Naive B cell (primary cell): Measurements from ENCODE around the gene VWA8. TPM values are rescaled to one million over a fixed set of nuclear protein-coding genes. Genes with fewer than 3 reads are reported as not detected.
"Not testable (repeated sequence)": the region's sequence is repeated elsewhere in the genome, so short reads cannot be mapped to it uniquely, and the experiment has no call there.

Source experiments
- ATAC-seq, 2 donors: fragments of 150-1000 bp; cut with Tn5 transposase; 2 replicates each; pipeline ENCODE4 v1.10.0; 2021; ENCODE audit warnings: low read depth in 2 of 2, mild to moderate bottlenecking in 2 of 2, moderate library complexity in 2 of 2
- DNase-seq: peaks from one replicate; pipeline ENCODE4 v3.0.0; 2022
- H3K27ac Mint-ChIP-seq, 6 donors: one replicate each; pipeline ENCODE4 v1.8.0; 2020 to 2022; ENCODE audit warnings: mild to moderate bottlenecking in 6 of 6, mixed read lengths in 6 of 6, moderate library complexity in 5 of 6, inconsistent platforms in 2 of 6
- H3K27me3 Mint-ChIP-seq, 3 donors: one replicate each; pipeline ENCODE4 v1.8.0; 2021 to 2022; ENCODE audit warnings: mixed read lengths in 3 of 3, mild to moderate bottlenecking in 1 of 3
- H3K36me3 Mint-ChIP-seq, 2 donors: one replicate each; pipeline ENCODE4 v1.8.0; 2020 to 2022; ENCODE audit warnings: mixed read lengths in 2 of 2, inconsistent platforms in 1 of 2, mild to moderate bottlenecking in 1 of 2
- H3K4me1 Mint-ChIP-seq, 3 donors: one replicate each; pipeline ENCODE4 v1.8.0; 2020 to 2022; ENCODE audit warnings: mixed read lengths in 3 of 3, inconsistent platforms in 1 of 3, mild to moderate bottlenecking in 1 of 3, moderate library complexity in 1 of 3
- H3K4me3 Mint-ChIP-seq, 8 donors: one replicate each; pipeline ENCODE4 v1.8.0; 2020 to 2022; ENCODE audit warnings: mild to moderate bottlenecking in 8 of 8, mixed read lengths in 8 of 8, moderate library complexity in 8 of 8, inconsistent platforms in 2 of 8
- H3K9me3 Mint-ChIP-seq, 7 donors: one replicate each; pipeline ENCODE4 v1.8.0; 2020 to 2022; ENCODE audit warnings: mixed read lengths in 7 of 7, mild to moderate bottlenecking in 5 of 7, inconsistent platforms in 2 of 7, moderate library complexity in 1 of 7
- polyA plus RNA-seq, 6 donors: library from polyadenylated mRNA; unstranded; fragments of 300-500 nt; fragmentation: Illumina TruSeq; gene quantifications; one replicate each; pipeline ENCODE4 v1.2.3, GENCODE V29; 2021; ENCODE audit warnings: low read depth in 6 of 6

Gene VWA8
- polyA plus RNA-seq, 6 donors from 2014 or later, result 0.91 to 6.2 (median 3.5) TPM

GRCh38 chr13:41762796-41763195 lies 198.1 kb downstream of the VWA8 start:
- Mint-ChIP-seq H3K27me3 (no peaks in the 10 kb centered on the region), H3K4me3 (no peak overlapping the region), H3K36me3 (peaks cover 21 to 28% of the 10 kb centered on the region in 2 donors), H3K27ac (no peak overlapping the region), H3K4me1 (no peaks in the 10 kb centered on the region), H3K9me3 (no peaks in the 10 kb centered on the region)
- no peak for ATAC-seq
- DNase-seq, result no peak

- no peaks in the 10 kb centered on the region for H3K4me1 Mint-ChIP-seq
- H3K9me3 Mint-ChIP-seq, result peaks cover 0 to 5% (median 0%) of the 10 kb centered on the region in 7 donors
- DNase-seq (no peak), ATAC-seq (no peak)
- peaks cover 22 to 26% of the 10 kb centered on the region in 2 donors for H3K36me3 Mint-ChIP-seq
- H3K27me3 Mint-ChIP-seq, result no peaks in the 10 kb centered on the region
- H3K27ac Mint-ChIP-seq, result no peak overlapping the region
- H3K4me3 Mint-ChIP-seq, result no peak overlapping the region
Measured at GRCh38 chr13:41756198-41756880, 204.6 kb downstream of the VWA8 start.

- peaks cover 10 to 18% of the 10 kb centered on the region in 2 donors for H3K36me3 Mint-ChIP-seq
- peak overlapping the region in 1 of 6 donors; percentile 27 for H3K27ac Mint-ChIP-seq
- H3K9me3 Mint-ChIP-seq, result peaks cover 0 to 17% (median 4%) of the 10 kb centered on the region in 7 donors
- DNase-seq (no peak), ATAC-seq (no peak)
- no peaks in the 10 kb centered on the region for H3K4me1 Mint-ChIP-seq
- no peak overlapping the region for H3K4me3 Mint-ChIP-seq
- no peaks in the 10 kb centered on the region for H3K27me3 Mint-ChIP-seq
Measured at GRCh38 chr13:41751734-41752445, 209.0 kb downstream of the VWA8 start.

GRCh38 chr13:41751277-41751676 lies 209.6 kb downstream of the VWA8 start:
- Mint-ChIP-seq H3K4me1 (no peaks in the 10 kb centered on the region), H3K4me3 (no peak overlapping the region), H3K27ac (no peak overlapping the region), H3K36me3 (peaks cover 10 to 18% of the 10 kb centered on the region in 2 donors), H3K27me3 (no peaks in the 10 kb centered on the region), H3K9me3 (peaks cover 0 to 18% (median 4%) of the 10 kb centered on the region in 7 donors)
- ATAC-seq, result no peak
- DNase-seq, result no peak

- H3K27me3 Mint-ChIP-seq, result no peaks in the 10 kb centered on the region
- no peak for ATAC-seq
- no peak overlapping the region for H3K4me3 Mint-ChIP-seq
- H3K9me3 Mint-ChIP-seq, result peaks cover 0 to 17% (median 4%) of the 10 kb centered on the region in 7 donors
- H3K4me1 Mint-ChIP-seq, result no peaks in the 10 kb centered on the region
- H3K27ac Mint-ChIP-seq, result no peak overlapping the region
- DNase-seq, result no peak
- H3K36me3 Mint-ChIP-seq, result peaks cover 11 to 16% of the 10 kb centered on the region in 2 donors
Measured at GRCh38 chr13:41746259-41746658, 214.7 kb downstream of the VWA8 start.

- H3K4me3 Mint-ChIP-seq, ATAC-seq, H3K4me1 Mint-ChIP-seq, H3K27me3 Mint-ChIP-seq, DNase-seq, H3K27ac Mint-ChIP-seq: not testable (repeated sequence)
- peaks cover 0 to 17% (median 4%) of the 10 kb centered on the region in 7 donors for H3K9me3 Mint-ChIP-seq
- H3K36me3 Mint-ChIP-seq, result peaks cover 15 to 20% of the 10 kb centered on the region in 2 donors
Measured at GRCh38 chr13:41745496-41745895, 215.4 kb downstream of the VWA8 start.

- H3K27me3 Mint-ChIP-seq, result no peaks in the 10 kb centered on the region
- H3K4me3 Mint-ChIP-seq, result no peak overlapping the region
- peaks cover 0 to 6% (median 0%) of the 10 kb centered on the region in 7 donors for H3K9me3 Mint-ChIP-seq
- DNase-seq (no peak), ATAC-seq (no peak)
- H3K36me3 Mint-ChIP-seq, result peaks cover 9 to 15% of the 10 kb centered on the region in 2 donors
- H3K27ac Mint-ChIP-seq, result no peak overlapping the region
- no peaks in the 10 kb centered on the region for H3K4me1 Mint-ChIP-seq
Measured at GRCh38 chr13:41742917-41743552, 217.9 kb downstream of the VWA8 start.

- no peak overlapping the region for H3K4me3 Mint-ChIP-seq
- no peak overlapping the region for H3K27ac Mint-ChIP-seq
- no peaks in the 10 kb centered on the region for H3K27me3 Mint-ChIP-seq
- H3K36me3 Mint-ChIP-seq, result peaks cover 8 to 15% of the 10 kb centered on the region in 2 donors
- H3K4me1 Mint-ChIP-seq, result no peaks in the 10 kb centered on the region
- no peaks in the 10 kb centered on the region for H3K9me3 Mint-ChIP-seq
- DNase-seq (no peak), ATAC-seq (no peak)
Measured at GRCh38 chr13:41740479-41740878, 220.4 kb downstream of the VWA8 start.

GRCh38 chr13:41722684-41723535 lies 238.0 kb downstream of the VWA8 start:
- no peak overlapping the region for H3K27ac Mint-ChIP-seq

GRCh38 chr13:41720839-41721561 lies 239.9 kb downstream of the VWA8 start:
- Mint-ChIP-seq H3K4me1 (no peaks in the 10 kb centered on the region), H3K27me3 (no peaks in the 10 kb centered on the region), H3K27ac (no peak overlapping the region), H3K36me3 (peaks cover 0 to 7% of the 10 kb centered on the region in 2 donors), H3K9me3 (no peaks in the 10 kb centered on the region), H3K4me3 (no peak overlapping the region)
- ATAC-seq (no peak), DNase-seq (no peak)

More at GRCh38 chr13:41722684-41723535, 238.0 kb downstream of the VWA8 start:
- DNase-seq, result no peak
- Mint-ChIP-seq H3K36me3 (peaks cover 0 to 7% of the 10 kb centered on the region in 2 donors), H3K27me3 (no peaks in the 10 kb centered on the region), H3K9me3 (no peaks in the 10 kb centered on the region), H3K4me3 (no peak overlapping the region), H3K4me1 (no peaks in the 10 kb centered on the region)
- ATAC-seq, result no peak

- Mint-ChIP-seq H3K27me3 (no peaks in the 10 kb centered on the region), H3K36me3 (peaks cover 7 to 8% of the 10 kb centered on the region in 2 donors), H3K4me3 (no peak overlapping the region), H3K4me1 (no peaks in the 10 kb centered on the region), H3K9me3 (no peaks in the 10 kb centered on the region), H3K27ac (no peak overlapping the region)
- DNase-seq, result no peak
- no peak for ATAC-seq
Measured at GRCh38 chr13:41716236-41716635, 244.7 kb downstream of the VWA8 start.

- no peak for ATAC-seq
- no peaks in the 10 kb centered on the region for H3K27me3 Mint-ChIP-seq
- no peaks in the 10 kb centered on the region for H3K4me1 Mint-ChIP-seq
- peak overlapping the region in 1 of 6 donors; percentile 30 for H3K27ac Mint-ChIP-seq
- no peak for DNase-seq
- peaks cover 8 to 17% of the 10 kb centered on the region in 2 donors for H3K36me3 Mint-ChIP-seq
- H3K4me3 Mint-ChIP-seq, result no peak overlapping the region
- H3K9me3 Mint-ChIP-seq, result no peaks in the 10 kb centered on the region
Measured at GRCh38 chr13:41713405-41713804, 247.5 kb downstream of the VWA8 start.
